ENCODE results near the gene RWDD4.
A peak's percentile ranks its signal among the peaks of the same experiment; 100 is the strongest.

Gene RWDD4

DNA sequence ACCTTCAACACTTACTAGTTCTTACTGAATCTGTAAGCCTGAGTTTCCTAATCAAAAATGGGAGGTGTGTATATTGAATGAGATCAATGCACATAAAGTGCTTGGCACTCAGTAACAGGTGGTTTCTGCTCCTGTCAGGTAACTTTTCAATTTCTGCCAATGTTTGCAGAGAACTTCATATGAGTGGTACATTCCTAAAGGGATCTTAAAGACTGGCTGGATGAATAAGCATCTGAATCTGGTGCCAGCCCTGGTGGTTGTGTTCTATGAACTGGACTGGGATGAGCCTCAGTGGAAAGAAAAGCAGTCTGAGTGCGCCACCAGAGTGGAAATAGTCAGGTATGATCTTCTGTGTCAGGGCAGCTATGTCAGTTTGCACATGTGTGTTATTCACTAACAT lies 7.1 kb upstream of the RWDD4 start:
- Mint-ChIP-seq H3K4me3 (no peak overlapping the region), H3K27me3 (no peaks in the 10 kb centered on the region), H3K36me3 (ENCODE audit: insufficient read depth) (peaks cover 43% of the 10 kb centered on the region), H3K9me3 (no peaks in the 10 kb centered on the region), H3K27ac (ENCODE audit: low read depth) (no peak overlapping the region), H3K4me1 (peaks cover 7% of the 10 kb centered on the region)
- ATAC-seq (replicated peaks; ENCODE audit: extremely low read depth, poor library complexity, severe bottlenecking) (no peak), DNase-seq (ENCODE audit: low spot score in 2 of 2) (no peak)

DNA sequence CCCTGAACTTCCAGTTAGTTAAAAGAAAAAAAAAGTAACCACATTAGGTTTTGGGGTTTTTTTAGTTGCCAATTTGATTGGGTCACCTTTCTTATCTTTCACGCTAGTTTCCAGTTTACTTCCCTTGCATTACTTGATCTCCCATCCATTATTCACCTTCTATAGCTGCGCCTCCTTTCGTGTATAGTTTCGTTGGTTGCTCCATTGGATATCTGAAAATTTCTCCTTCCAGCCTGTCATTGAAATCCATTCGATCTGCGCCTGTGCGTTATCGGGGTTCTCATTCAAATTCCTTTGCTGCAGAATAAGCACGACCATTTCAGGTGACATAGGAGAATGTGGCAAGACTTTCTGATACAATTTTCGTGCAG lies 872 bp upstream of the RWDD4 start:
- peak overlapping the region; percentile 96 for H3K4me3 Mint-ChIP-seq
- peaks cover 39% of the 10 kb centered on the region for H3K4me1 Mint-ChIP-seq
- H3K27me3 Mint-ChIP-seq = no peaks in the 10 kb centered on the region
- no peak for ATAC-seq (replicated peaks; ENCODE audit: extremely low read depth, poor library complexity, severe bottlenecking)
- H3K9me3 Mint-ChIP-seq = no peaks in the 10 kb centered on the region
- DNase-seq (ENCODE audit: low spot score in 2 of 2) = no peak
- peaks cover 15% of the 10 kb centered on the region for H3K36me3 Mint-ChIP-seq (ENCODE audit: insufficient read depth)
- H3K27ac Mint-ChIP-seq (ENCODE audit: low read depth) = peak overlapping the region; percentile 94

DNA sequence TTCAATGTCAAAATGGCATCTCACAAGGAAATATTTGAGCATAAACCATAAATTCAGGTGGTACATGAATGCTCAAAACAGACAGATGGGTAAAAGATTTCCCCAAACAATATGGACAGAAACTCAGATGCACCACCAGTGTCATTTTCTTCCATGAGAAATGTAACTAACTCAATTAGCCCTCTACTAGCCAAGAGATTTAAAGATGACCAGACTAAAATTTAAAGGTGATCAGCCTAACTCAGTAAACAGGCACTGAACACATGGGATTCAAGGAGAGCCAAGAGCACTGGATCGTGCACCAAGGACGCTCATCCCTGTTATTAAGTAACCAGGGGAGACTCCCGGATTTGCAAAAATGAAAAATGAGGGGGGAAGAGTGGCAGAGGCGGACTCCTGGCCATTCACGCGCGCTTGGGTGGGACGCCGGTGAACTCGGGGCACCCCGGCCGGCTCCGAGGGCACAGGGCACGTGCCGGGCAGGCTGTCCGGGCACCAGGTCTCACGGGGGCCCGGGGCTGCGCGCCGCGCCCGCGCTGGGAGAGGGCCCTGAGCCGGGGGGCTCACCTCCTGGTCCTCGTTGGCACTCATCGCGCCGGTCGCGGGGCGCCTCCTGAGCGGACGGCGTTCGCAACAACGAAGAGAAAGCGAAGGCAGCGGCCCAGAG lies 490 bp downstream of the RWDD4 start:
- peaks cover 32% of the 10 kb centered on the region for H3K4me1 Mint-ChIP-seq
- peak overlapping the region; percentile 94 for H3K27ac Mint-ChIP-seq (ENCODE audit: low read depth)
- ATAC-seq (replicated peaks; ENCODE audit: extremely low read depth, poor library complexity, severe bottlenecking) = no peak
- H3K27me3 Mint-ChIP-seq = no peaks in the 10 kb centered on the region
- peak; percentile 19 to 32 for DNase-seq (ENCODE audit: low spot score in 2 of 2)
- peak overlapping the region; percentile 96 for H3K4me3 Mint-ChIP-seq
- peaks cover 15% of the 10 kb centered on the region for H3K36me3 Mint-ChIP-seq (ENCODE audit: insufficient read depth)
- H3K9me3 Mint-ChIP-seq = no peaks in the 10 kb centered on the region

DNA sequence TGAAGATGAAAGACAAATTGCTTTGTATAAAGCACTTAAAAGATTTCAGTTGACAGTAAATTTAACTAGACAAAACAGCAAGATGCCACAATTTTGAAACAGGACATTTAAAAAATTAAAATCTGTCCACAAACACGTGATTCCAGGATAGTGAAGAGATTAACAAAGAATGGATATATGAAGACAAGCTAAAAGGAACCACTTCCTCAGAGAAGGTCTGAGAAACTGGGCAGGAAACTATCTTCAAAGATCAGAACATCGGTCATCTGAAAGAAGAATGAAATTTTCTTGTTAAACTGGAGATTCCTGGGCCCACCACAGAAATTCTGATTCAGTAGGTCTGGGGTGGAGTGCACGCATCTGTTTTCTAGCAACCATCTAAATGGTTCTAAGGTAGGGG lies 1.4 kb downstream of the RWDD4 start:
- DNase-seq (ENCODE audit: low spot score in 2 of 2) = no peak
- Mint-ChIP-seq H3K4me3 (peak overlapping the region; percentile 96), H3K9me3 (no peaks in the 10 kb centered on the region), H3K27me3 (no peaks in the 10 kb centered on the region), H3K27ac (ENCODE audit: low read depth) (peak overlapping the region; percentile 94), H3K4me1 (peaks cover 32% of the 10 kb centered on the region), H3K36me3 (ENCODE audit: insufficient read depth) (peaks cover 18% of the 10 kb centered on the region)
- ATAC-seq (replicated peaks; ENCODE audit: extremely low read depth, poor library complexity, severe bottlenecking) = no peak

DNA sequence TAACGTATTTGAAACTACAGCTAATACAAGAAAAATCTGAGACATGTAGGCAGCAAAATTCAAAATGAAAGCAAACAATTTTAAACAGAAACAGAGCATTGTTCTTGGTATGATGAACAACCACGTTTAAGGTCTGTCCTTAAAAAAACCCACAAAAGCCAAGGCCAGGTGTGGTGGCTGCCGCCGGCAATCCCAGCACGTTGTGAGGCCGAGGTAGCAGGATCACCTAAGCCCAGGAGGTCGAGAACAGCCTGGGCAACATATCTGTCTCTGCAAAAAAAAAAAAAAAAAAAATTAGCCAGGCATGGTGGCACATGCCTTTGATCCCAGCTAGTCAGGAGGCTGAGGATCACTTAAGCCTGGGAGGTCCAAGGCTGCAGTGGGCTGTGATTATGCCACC lies 13.7 kb downstream of the RWDD4 start:
- Mint-ChIP-seq H3K9me3 (no peaks in the 10 kb centered on the region), H3K36me3 (ENCODE audit: insufficient read depth) (peaks cover 47% of the 10 kb centered on the region)

DNA sequence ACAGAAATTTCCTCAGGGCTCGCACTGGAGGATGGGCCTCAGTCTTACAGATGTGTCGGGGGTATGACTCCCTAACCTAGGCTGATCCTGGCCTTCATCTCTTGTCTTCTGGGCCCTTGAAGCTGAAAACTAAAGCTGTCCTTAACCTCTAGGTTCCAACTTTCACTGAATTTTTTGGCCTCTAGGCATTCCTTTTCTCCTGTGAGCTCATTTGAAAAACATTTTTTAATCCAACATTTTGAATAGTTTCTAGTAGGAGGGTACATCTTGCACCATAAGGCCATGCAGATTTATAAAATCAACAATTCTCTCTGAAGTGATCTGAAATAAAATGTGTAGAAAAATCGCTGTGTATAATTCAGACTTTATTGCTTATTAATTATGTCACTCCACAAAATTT lies 19.7 kb downstream of the RWDD4 start:
- Mint-ChIP-seq H3K27me3 (no peaks in the 10 kb centered on the region), H3K36me3 (ENCODE audit: insufficient read depth) (peaks cover 18% of the 10 kb centered on the region), H3K4me3 (no peak overlapping the region), H3K4me1 (peaks cover 12% of the 10 kb centered on the region), H3K9me3 (no peaks in the 10 kb centered on the region), H3K27ac (ENCODE audit: low read depth) (no peak overlapping the region)
- no peak for DNase-seq (ENCODE audit: low spot score in 2 of 2)
- ATAC-seq (replicated peaks; ENCODE audit: extremely low read depth, poor library complexity, severe bottlenecking) = no peak

More for the DNA sequence above, 13.7 kb downstream of the RWDD4 start:
- Mint-ChIP-seq H3K4me1 (no peaks in the 10 kb centered on the region), H3K27me3 (no peaks in the 10 kb centered on the region), H3K4me3 (no peak overlapping the region), H3K27ac (ENCODE audit: low read depth) (no peak overlapping the region)
- DNase-seq (ENCODE audit: low spot score in 2 of 2) = no peak
- ATAC-seq (replicated peaks; ENCODE audit: extremely low read depth, poor library complexity, severe bottlenecking) = no peak

DNA sequence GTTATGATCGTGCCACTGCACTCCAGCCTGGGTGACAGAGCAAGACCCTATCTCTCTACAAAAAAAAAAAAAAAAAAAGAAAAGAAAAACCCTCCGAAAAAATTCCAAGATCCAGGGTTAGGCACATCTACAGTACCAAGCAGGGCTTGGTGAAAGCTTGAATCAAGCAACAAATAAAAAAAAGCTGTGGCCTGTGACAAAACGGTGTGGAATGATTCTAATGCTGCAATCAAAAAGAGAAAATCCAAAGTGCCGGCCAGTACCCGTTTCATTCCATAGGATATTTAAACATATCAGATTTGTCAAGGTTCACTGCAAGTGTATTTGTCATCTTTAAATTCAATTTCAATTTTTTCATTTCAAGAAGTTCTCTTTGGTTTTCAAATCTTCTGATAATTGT lies 20.5 kb downstream of the RWDD4 start:
- ATAC-seq (replicated peaks; ENCODE audit: extremely low read depth, poor library complexity, severe bottlenecking) (no peak), DNase-seq (ENCODE audit: low spot score in 2 of 2) (no peak)
- Mint-ChIP-seq H3K4me1 (peaks cover 12% of the 10 kb centered on the region), H3K27me3 (no peaks in the 10 kb centered on the region), H3K36me3 (ENCODE audit: insufficient read depth) (peaks cover 12% of the 10 kb centered on the region), H3K27ac (ENCODE audit: low read depth) (no peak overlapping the region), H3K4me3 (no peak overlapping the region), H3K9me3 (no peaks in the 10 kb centered on the region)

DNA sequence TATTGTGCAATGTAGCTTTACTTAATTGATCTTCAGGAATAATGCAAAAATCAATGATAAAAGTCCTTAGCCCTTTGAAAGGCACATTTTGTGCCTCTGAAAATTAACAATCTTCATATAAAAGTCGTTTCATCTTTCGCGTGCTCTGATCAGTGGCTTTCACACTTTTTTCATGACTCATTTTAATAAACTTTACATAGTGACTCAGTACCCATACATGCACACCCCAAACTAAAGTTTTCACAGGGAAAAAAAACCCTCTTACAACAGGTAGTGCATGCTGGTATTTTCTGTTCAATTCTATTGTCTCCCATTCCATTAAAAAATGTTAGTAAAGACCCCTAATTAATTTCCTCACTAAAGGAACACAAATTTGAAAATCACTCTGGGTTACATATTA lies 21.5 kb downstream of the RWDD4 start:
- Mint-ChIP-seq H3K4me1 (peaks cover 12% of the 10 kb centered on the region), H3K4me3 (no peak overlapping the region), H3K27ac (ENCODE audit: low read depth) (no peak overlapping the region), H3K27me3 (no peaks in the 10 kb centered on the region), H3K9me3 (no peaks in the 10 kb centered on the region), H3K36me3 (ENCODE audit: insufficient read depth) (peaks cover 9% of the 10 kb centered on the region)
- no peak for ATAC-seq (replicated peaks; ENCODE audit: extremely low read depth, poor library complexity, severe bottlenecking)
- DNase-seq (ENCODE audit: low spot score in 2 of 2) = no peak

DNA sequence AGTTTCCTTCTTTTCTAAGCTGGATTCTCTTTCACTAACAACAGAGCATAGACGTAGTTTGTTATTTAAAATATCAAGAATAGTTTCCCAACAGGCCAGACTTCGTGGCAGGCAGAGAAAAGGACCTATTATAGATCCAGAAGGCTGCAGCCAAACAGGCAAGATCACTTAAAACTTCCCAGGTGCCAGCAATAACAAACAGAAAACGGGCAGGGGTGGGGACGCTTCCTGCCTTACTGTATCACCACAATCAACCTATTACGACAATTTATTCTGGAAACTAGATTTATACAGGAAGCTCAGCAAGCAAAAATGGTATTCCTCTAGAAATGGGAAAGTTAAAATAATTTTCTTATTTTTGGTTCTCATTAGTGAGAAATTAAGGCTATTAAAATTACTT lies 22.1 kb downstream of the RWDD4 start:
- H3K27me3 Mint-ChIP-seq = no peaks in the 10 kb centered on the region
- no peaks in the 10 kb centered on the region for H3K9me3 Mint-ChIP-seq
- ATAC-seq (replicated peaks; ENCODE audit: extremely low read depth, poor library complexity, severe bottlenecking) (no peak), DNase-seq (ENCODE audit: low spot score in 2 of 2) (no peak)
- peaks cover 6% of the 10 kb centered on the region for H3K36me3 Mint-ChIP-seq (ENCODE audit: insufficient read depth)
- H3K27ac Mint-ChIP-seq (ENCODE audit: low read depth) = no peak overlapping the region
- peaks cover 12% of the 10 kb centered on the region for H3K4me1 Mint-ChIP-seq
- H3K4me3 Mint-ChIP-seq = no peak overlapping the region

DNA sequence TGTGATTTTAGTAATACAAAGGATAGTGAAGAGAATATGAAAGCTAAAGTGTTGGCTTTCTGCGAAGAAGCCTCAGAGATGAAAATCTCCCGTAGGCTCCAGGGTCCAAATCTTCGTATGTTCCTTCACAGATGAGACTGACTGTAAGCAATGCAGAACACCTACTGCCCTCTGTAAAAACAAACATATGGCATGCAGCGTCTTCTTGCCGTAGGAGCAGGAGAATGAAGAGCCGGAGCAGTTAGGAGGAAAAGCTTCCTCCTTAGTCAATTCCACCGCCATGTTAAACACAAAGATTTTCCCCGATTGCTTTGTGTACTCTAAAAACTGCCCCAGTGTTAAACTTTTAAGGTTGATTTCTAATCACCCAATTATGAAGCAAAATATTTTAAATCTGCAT lies 22.5 kb downstream of the RWDD4 start:
- no peak overlapping the region for H3K27ac Mint-ChIP-seq (ENCODE audit: low read depth)
- ATAC-seq (replicated peaks; ENCODE audit: extremely low read depth, poor library complexity, severe bottlenecking) (no peak), DNase-seq (ENCODE audit: low spot score in 2 of 2) (no peak)
- no peaks in the 10 kb centered on the region for H3K27me3 Mint-ChIP-seq
- H3K4me3 Mint-ChIP-seq = no peak overlapping the region
- peaks cover 6% of the 10 kb centered on the region for H3K36me3 Mint-ChIP-seq (ENCODE audit: insufficient read depth)
- H3K9me3 Mint-ChIP-seq = no peaks in the 10 kb centered on the region
- peaks cover 12% of the 10 kb centered on the region for H3K4me1 Mint-ChIP-seq

DNA sequence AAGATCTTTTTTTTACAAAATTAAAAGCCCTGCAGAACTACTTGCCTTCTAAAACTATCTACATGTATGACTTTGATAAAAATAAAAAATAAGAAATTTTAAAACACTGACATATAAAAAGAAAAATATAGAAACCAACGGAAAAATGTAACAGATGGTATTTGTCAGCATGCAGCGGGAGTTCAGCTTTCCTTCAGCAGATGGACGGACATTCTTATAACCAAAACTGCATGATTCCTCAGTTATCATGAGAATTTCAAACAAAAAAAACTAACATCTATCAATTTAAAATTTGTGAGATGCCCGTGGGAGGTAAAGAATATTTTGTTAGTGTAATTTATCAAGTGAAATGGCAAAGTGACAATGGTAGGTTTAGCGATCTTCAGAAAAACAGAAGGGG lies 23.2 kb downstream of the RWDD4 start:
- H3K9me3 Mint-ChIP-seq = no peaks in the 10 kb centered on the region
- no peak overlapping the region for H3K27ac Mint-ChIP-seq (ENCODE audit: low read depth)
- H3K36me3 Mint-ChIP-seq (ENCODE audit: insufficient read depth) = peaks cover 4% of the 10 kb centered on the region
- H3K27me3 Mint-ChIP-seq = no peaks in the 10 kb centered on the region
- ATAC-seq (replicated peaks; ENCODE audit: extremely low read depth, poor library complexity, severe bottlenecking) = no peak
- H3K4me3 Mint-ChIP-seq = no peak overlapping the region
- DNase-seq (ENCODE audit: low spot score in 2 of 2) = no peak
- H3K4me1 Mint-ChIP-seq = peaks cover 12% of the 10 kb centered on the region

DNA sequence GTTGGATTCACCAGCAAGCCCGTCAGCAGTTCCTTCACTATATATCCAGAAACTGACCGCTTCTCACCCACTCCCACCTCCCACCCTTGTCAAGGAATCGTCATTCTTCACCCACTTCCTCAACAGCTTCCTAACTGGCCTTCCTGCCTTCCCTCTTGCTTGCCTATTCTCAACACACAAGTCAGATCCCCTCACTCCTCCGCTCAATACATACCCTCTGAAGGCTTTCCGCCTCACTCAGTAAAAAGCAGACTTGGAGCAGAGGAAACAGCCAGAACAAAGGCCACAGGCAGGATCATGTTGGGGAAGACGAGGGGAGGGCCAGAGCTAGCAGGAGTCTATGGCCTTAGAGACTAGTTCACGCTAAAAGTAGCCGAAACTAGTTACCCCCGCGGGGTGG lies 23.7 kb downstream of the RWDD4 start:
- DNase-seq (ENCODE audit: low spot score in 2 of 2) (no peak), ATAC-seq (replicated peaks; ENCODE audit: extremely low read depth, poor library complexity, severe bottlenecking) (no peak)
- Mint-ChIP-seq H3K9me3 (no peaks in the 10 kb centered on the region), H3K36me3 (ENCODE audit: insufficient read depth) (peaks cover 4% of the 10 kb centered on the region), H3K4me3 (no peak overlapping the region), H3K27ac (ENCODE audit: low read depth) (no peak overlapping the region), H3K27me3 (no peaks in the 10 kb centered on the region), H3K4me1 (peaks cover 12% of the 10 kb centered on the region)

DNA sequence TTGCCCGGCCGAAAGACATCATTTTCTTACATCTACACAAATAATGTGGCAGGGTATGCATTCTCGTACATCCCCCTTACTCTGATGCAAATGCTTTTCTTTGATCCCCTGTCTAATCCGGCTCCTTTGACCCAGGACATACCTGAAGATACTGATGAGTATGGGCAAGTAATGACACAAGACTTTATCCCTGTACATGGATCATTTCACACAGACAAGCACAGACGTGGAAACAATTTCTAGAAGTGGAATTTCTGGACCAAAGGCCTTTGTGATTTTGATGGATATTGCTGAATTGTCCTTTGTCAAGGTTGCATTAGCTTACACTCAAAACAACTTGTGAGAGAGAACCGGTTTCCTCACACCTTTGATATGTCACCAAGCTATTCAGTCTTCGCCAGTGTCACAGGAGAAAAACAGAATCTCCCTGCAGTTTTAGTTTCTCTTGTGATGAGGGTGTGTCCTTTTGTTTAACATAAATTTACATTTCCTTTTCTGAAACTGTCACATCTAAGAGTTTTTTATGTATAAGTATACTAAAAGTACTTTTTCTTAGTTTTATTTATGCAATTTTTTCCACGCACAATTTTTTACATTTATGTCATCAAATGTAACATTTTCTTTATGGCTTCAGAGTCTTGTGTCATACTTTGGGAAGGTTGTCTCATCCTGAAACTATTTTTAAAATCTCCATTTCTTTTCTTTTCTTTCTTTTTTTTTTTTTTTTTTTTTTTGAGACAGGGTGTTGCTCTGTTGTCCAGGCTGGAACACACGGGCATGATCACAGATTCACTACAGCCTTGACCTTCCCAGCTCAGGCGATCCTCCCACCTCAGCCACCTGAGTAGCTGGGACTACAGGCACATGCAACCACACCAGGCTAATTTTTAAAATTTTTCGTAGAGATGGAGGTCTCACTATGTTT lies 25.2 kb downstream of the RWDD4 start:
- ATAC-seq (replicated peaks; ENCODE audit: extremely low read depth, poor library complexity, severe bottlenecking) = peak; percentile 32
- no peak for DNase-seq (ENCODE audit: low spot score in 2 of 2)
- H3K27ac Mint-ChIP-seq (ENCODE audit: low read depth) = no peak overlapping the region
- no peaks in the 10 kb centered on the region for H3K27me3 Mint-ChIP-seq
- peaks cover 12% of the 10 kb centered on the region for H3K4me1 Mint-ChIP-seq
- H3K9me3 Mint-ChIP-seq = no peaks in the 10 kb centered on the region
- H3K36me3 Mint-ChIP-seq (ENCODE audit: insufficient read depth) = peaks cover 1% of the 10 kb centered on the region
- H3K4me3 Mint-ChIP-seq = no peak overlapping the region

Data from central memory CD8-positive, alpha-beta T cell (primary cell).